Mesendoderm (in vitro differentiated cells): ENCODE measurements around the gene FRAS1.

Experiments used
- DNase-seq: peaks from one replicate; pipeline ENCODE4 v3.0.0; 2013
- H2AK5ac ChIP-seq: 2 replicates; pipeline ENCODE4 v1.6.1; 2013; ENCODE audit warnings: low read length, inconsistent platforms
- H2BK120ac ChIP-seq: 2 replicates; pipeline ENCODE4 v1.6.1; 2013; ENCODE audit warnings: low read depth, mild to moderate bottlenecking, low read length, moderate library complexity, mixed read lengths
- H2BK15ac ChIP-seq: replicated peaks from 2 replicates; pipeline ENCODE4 v1.6.1; 2013; ENCODE audit warnings: low read depth, mild to moderate bottlenecking, moderate library complexity
- H2BK5ac ChIP-seq: 2 replicates; pipeline ENCODE4 v1.6.1; 2013; ENCODE audit warnings: low read length, inconsistent platforms
- H3K18ac ChIP-seq: 2 replicates; pipeline ENCODE4 v1.6.1; 2013; ENCODE audit warnings: mild to moderate bottlenecking, low read length, mixed read lengths
- H3K23ac ChIP-seq: one replicate; pipeline ENCODE4 v1.6.1; 2013; ENCODE audit warnings: low read length
- H3K27ac ChIP-seq: 2 replicates; pipeline ENCODE4 v1.5.1; 2013; ENCODE audit warnings: low read depth, mild to moderate bottlenecking, inconsistent platforms, low read length, moderate library complexity
- H3K27me3 ChIP-seq: 2 replicates; pipeline ENCODE4 v1.6.1; 2013; ENCODE audit warnings: low read length, control low read depth, mild to moderate bottlenecking, inconsistent platforms; ENCODE audit not compliant: insufficient read depth, poor library complexity
- H3K36me3 ChIP-seq: 2 replicates; pipeline ENCODE4 v1.6.1; 2013; ENCODE audit warnings: low read length, inconsistent platforms; ENCODE audit not compliant: control insufficient read depth, insufficient read depth
- H3K4ac ChIP-seq: one replicate; pipeline ENCODE4 v1.6.1; 2013; ENCODE audit warnings: low read depth, mild to moderate bottlenecking, low read length, moderate library complexity
- H3K4me1 ChIP-seq: 2 replicates; pipeline ENCODE4 v1.6.1; 2013; ENCODE audit warnings: low read depth, low read length, inconsistent platforms; ENCODE audit not compliant: control insufficient read depth
- H3K4me2 ChIP-seq: 2 replicates; pipeline ENCODE4 v1.6.1; 2013; ENCODE audit warnings: low read length
- H3K4me3 ChIP-seq: 2 replicates; pipeline ENCODE4 v1.5.1; 2013; ENCODE audit warnings: mild to moderate bottlenecking, low read length
- H3K56ac ChIP-seq: one replicate; pipeline ENCODE4 v1.6.1; 2013; ENCODE audit warnings: low read length
- H3K79me1 ChIP-seq: 2 replicates; pipeline ENCODE4 v1.6.1; 2013; ENCODE audit warnings: low read length, inconsistent platforms
- H3K79me2 ChIP-seq: 2 replicates; pipeline ENCODE4 v1.6.1; 2013; ENCODE audit warnings: mild to moderate bottlenecking, low read length; ENCODE audit not compliant: control insufficient read depth, insufficient read depth
- H3K9ac ChIP-seq: 2 replicates; pipeline ENCODE4 v1.6.1; 2013; ENCODE audit warnings: low read length, inconsistent platforms
- H4K5ac ChIP-seq: one replicate; pipeline ENCODE4 v1.6.1; 2013; ENCODE audit warnings: low read length
- H4K8ac ChIP-seq: one replicate; pipeline ENCODE4 v1.6.1; 2013; ENCODE audit warnings: low read depth, mild to moderate bottlenecking, control low read depth, low read length, moderate library complexity
- WGBS: extraction: QIAGEN DNeasy Blood & Tissue Kit; methylation state at CpG from one replicate; pipeline ENCODE4 v1.1.7; 2013; ENCODE audit warnings: low lambda C conversion rate, missing lambda C conversion rate; ENCODE audit not compliant: insufficient coverage; ENCODE audit errors: extremely low coverage; 5-methylcytosine and 5-hydroxymethylcytosine counted together

FRAS1 gene

GRCh38 chr4:78308517-78308916 is 251.4 kb downstream of the FRAS1 start:
- H3K23ac ChIP-seq = no peak overlapping the region
- no peak overlapping the region for H3K4ac ChIP-seq
- no peak overlapping the region for H4K8ac ChIP-seq

DNA sequence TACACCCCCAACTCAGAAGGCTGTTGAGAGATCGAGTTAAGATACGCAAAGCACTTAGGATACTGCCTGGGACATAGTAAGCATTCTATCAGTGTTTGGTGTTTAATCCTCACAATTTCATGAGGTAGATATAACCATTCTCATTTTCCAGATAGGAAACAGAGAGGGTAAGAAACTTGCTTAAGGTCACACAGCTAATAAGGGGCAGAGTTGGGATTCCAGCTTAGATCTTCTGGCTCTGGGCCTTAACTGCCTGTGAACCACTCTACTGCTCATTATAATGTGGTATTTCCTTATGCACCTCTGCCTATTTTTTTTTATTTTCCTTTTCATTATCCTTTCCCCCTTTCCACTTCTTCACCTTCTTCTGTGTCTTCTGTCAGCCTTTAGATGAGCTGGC is 252.2 kb downstream of the FRAS1 start:
- H2AK5ac ChIP-seq = no peak overlapping the region
- H3K36me3 ChIP-seq = peaks cover 6% of the 10 kb centered on the region
- no CpG with 5 or more reads among the region's 2 CpGs for WGBS
- no peaks in the 10 kb centered on the region for H3K79me2 ChIP-seq
- H4K5ac ChIP-seq = no peak overlapping the region
- H3K23ac ChIP-seq = no peak overlapping the region
- no peak overlapping the region for H2BK15ac ChIP-seq
- H3K27me3 ChIP-seq = no peaks in the 10 kb centered on the region
- no peak overlapping the region for H3K27ac ChIP-seq
- H3K4me3 ChIP-seq = no peak overlapping the region
- H3K79me1 ChIP-seq = no peaks in the 10 kb centered on the region
- no peak overlapping the region for H3K9ac ChIP-seq
- H3K4me1 ChIP-seq = no peaks in the 10 kb centered on the region
- no peak overlapping the region for H2BK5ac ChIP-seq
- H4K8ac ChIP-seq = no peak overlapping the region
- no peak overlapping the region for H2BK120ac ChIP-seq
- DNase-seq = no peak
- H3K4ac ChIP-seq = no peak overlapping the region
- H3K56ac ChIP-seq = no peak overlapping the region
- no peak overlapping the region for H3K18ac ChIP-seq
- no peak overlapping the region for H3K4me2 ChIP-seq

More at GRCh38 chr4:78308517-78308916, 251.4 kb downstream of the FRAS1 start:
- Histone ChIP-seq H3K79me2 (no peaks in the 10 kb centered on the region), H3K4me1 (no peaks in the 10 kb centered on the region), H4K5ac (no peak overlapping the region), H3K27ac (no peak overlapping the region), H3K36me3 (peaks cover 6% of the 10 kb centered on the region), H3K9ac (no peak overlapping the region), H3K4me2 (no peak overlapping the region), H2AK5ac (no peak overlapping the region), H2BK5ac (no peak overlapping the region), H2BK120ac (no peak overlapping the region), H3K27me3 (no peaks in the 10 kb centered on the region), H2BK15ac (no peak overlapping the region), H3K18ac (no peak overlapping the region), H3K56ac (no peak overlapping the region), H3K79me1 (no peaks in the 10 kb centered on the region), H3K4me3 (no peak overlapping the region)
- no peak for DNase-seq
- WGBS = no CpG with 5 or more reads among the region's 4 CpGs

GRCh38 chr4:78310007-78310739 is 253.1 kb downstream of the FRAS1 start:
- H3K4me2 ChIP-seq = no peak overlapping the region
- H2BK120ac ChIP-seq = no peak overlapping the region
- H3K23ac ChIP-seq = no peak overlapping the region
- H3K79me2 ChIP-seq = no peaks in the 10 kb centered on the region
- no peak overlapping the region for H2AK5ac ChIP-seq
- no peak overlapping the region for H3K4ac ChIP-seq
- no peak overlapping the region for H3K9ac ChIP-seq
- no CpG with 5 or more reads among the region's 6 CpGs for WGBS
- H3K18ac ChIP-seq = no peak overlapping the region
- no peak overlapping the region for H2BK5ac ChIP-seq
- H3K56ac ChIP-seq = no peak overlapping the region
- no peaks in the 10 kb centered on the region for H3K79me1 ChIP-seq
- no peak overlapping the region for H4K8ac ChIP-seq
- peaks cover 6% of the 10 kb centered on the region for H3K36me3 ChIP-seq
- H3K27ac ChIP-seq = no peak overlapping the region
- no peaks in the 10 kb centered on the region for H3K27me3 ChIP-seq
- no peaks in the 10 kb centered on the region for H3K4me1 ChIP-seq
- no peak overlapping the region for H2BK15ac ChIP-seq
- no peak overlapping the region for H3K4me3 ChIP-seq
- no peak overlapping the region for H4K5ac ChIP-seq
- DNase-seq = no peak

DNA sequence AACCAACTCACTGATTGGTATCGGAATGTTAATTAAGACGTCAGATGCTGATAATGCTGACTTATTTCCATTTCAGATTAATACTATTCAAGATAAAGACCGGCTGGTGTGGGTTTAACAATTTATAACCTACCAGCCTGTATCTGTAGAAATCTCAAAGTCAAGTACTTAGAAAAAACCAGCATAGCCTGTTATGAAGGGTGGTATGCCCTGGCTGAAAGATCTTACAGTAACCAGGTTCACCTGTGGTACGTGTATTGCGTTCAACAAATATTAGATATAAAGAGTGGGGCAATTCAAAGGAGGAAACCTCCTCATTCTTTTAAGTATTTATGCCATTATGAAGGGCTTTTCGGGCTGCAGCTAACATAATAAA is 253.6 kb downstream of the FRAS1 start:
- Histone ChIP-seq H3K18ac (no peak overlapping the region), H2BK15ac (no peak overlapping the region), H3K79me2 (no peaks in the 10 kb centered on the region), H3K4me3 (no peak overlapping the region), H3K56ac (no peak overlapping the region), H3K27ac (no peak overlapping the region), H3K23ac (no peak overlapping the region), H3K4me1 (no peaks in the 10 kb centered on the region), H4K5ac (no peak overlapping the region), H3K9ac (no peak overlapping the region), H2BK5ac (no peak overlapping the region), H3K4ac (no peak overlapping the region), H2BK120ac (no peak overlapping the region), H3K79me1 (no peaks in the 10 kb centered on the region), H3K4me2 (no peak overlapping the region), H4K8ac (no peak overlapping the region), H2AK5ac (no peak overlapping the region), H3K27me3 (no peaks in the 10 kb centered on the region), H3K36me3 (peaks cover 6% of the 10 kb centered on the region)
- no peak for DNase-seq
- no CpG with 5 or more reads among the region's 6 CpGs for WGBS

GRCh38 chr4:78311306-78311705 is 254.2 kb downstream of the FRAS1 start:
- peaks cover 6% of the 10 kb centered on the region for H3K36me3 ChIP-seq
- no peak overlapping the region for H3K4me2 ChIP-seq
- no peak overlapping the region for H3K27ac ChIP-seq
- H3K79me1 ChIP-seq = no peaks in the 10 kb centered on the region
- no peak overlapping the region for H3K18ac ChIP-seq
- H3K79me2 ChIP-seq = no peaks in the 10 kb centered on the region
- no peak overlapping the region for H4K5ac ChIP-seq
- H2BK15ac ChIP-seq = no peak overlapping the region
- H3K9ac ChIP-seq = no peak overlapping the region
- DNase-seq = peak; percentile 66
- no peak overlapping the region for H2BK5ac ChIP-seq
- H3K56ac ChIP-seq = no peak overlapping the region
- no peak overlapping the region for H3K23ac ChIP-seq
- WGBS = no CpG with 5 or more reads among the region's 4 CpGs
- H3K4me1 ChIP-seq = no peaks in the 10 kb centered on the region
- H2BK120ac ChIP-seq = no peak overlapping the region
- no peak overlapping the region for H2AK5ac ChIP-seq
- no peak overlapping the region for H4K8ac ChIP-seq
- H3K27me3 ChIP-seq = no peaks in the 10 kb centered on the region
- H3K4ac ChIP-seq = no peak overlapping the region
- no peak overlapping the region for H3K4me3 ChIP-seq
